SK-N-SH (cell line): Measurements from ENCODE around the gene SHBG.

Experiments
- JUND ChIP-seq: IDR thresholded peaks from 2 replicates; pipeline ENCODE4 v1.4.0; 2012
- MEF2A ChIP-seq: IDR thresholded peaks from 2 replicates; pipeline ENCODE4 v1.4.0; 2012; ENCODE audit warnings: low read depth, borderline replicate concordance
- RCOR1 ChIP-seq: fragments of 150-350 bp; IDR thresholded peaks from 2 replicates; pipeline ENCODE4 v1.6.1; 2017; ENCODE audit warnings: antibody characterized with exemption, low read length
- YY1 ChIP-seq: IDR thresholded peaks from 2 replicates; pipeline ENCODE4 v1.4.0; 2012; ENCODE audit warnings: low read depth, mild to moderate bottlenecking
- TF ChIP-seq, protein P1 (sequence below): fragments of 200-600 bp; sonication (generic); IDR thresholded peaks from 2 replicates; pipeline ENCODE4 v1.6.1; 2017; ENCODE audit warnings: antibody characterized with exemption, mild to moderate bottlenecking, moderate library complexity
- TF ChIP-seq, protein P2 (sequence below): IDR thresholded peaks from 2 replicates; pipeline ENCODE4 v1.6.1; 2012; ENCODE audit warnings: mild to moderate bottlenecking, low read depth, low read length, moderate library complexity
- TF ChIP-seq, protein P3 (sequence below): IDR thresholded peaks from 2 replicates; pipeline ENCODE4; 2012

DNA sequence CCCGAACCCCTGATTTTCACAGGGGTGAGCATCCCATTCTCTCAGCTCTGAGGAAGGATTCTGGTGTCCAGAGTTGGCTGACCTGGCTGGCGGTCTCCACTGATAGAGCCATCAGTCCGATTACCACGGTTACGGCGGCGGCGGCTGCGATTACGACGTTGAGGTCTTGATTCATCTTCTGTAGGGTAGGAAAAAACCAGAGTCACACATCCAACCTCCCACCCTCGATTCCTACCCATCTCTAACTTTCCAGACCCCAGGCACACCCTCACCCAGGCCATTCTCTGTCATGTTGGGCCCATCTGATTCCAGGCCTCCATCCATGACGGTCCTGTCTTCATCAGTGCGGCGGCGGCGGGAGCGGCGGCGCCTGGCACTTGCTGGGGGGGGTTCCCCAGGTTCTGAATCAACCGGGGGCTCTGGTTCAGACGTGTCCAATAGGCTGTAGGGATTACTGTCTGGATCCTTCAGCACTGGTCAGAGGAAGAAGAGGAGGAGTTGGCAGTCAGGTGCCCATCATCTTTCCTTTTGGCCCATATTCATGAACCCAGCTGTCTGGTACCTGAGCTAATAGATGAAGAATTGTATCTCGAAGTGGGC lies 37.4 kb upstream of the SHBG start:
- TF ChIP-seq MEF2A (no peak), YY1 (no peak), RCOR1 (no peak), JUND (no peak)
- TF ChIP-seq, protein P1, sequence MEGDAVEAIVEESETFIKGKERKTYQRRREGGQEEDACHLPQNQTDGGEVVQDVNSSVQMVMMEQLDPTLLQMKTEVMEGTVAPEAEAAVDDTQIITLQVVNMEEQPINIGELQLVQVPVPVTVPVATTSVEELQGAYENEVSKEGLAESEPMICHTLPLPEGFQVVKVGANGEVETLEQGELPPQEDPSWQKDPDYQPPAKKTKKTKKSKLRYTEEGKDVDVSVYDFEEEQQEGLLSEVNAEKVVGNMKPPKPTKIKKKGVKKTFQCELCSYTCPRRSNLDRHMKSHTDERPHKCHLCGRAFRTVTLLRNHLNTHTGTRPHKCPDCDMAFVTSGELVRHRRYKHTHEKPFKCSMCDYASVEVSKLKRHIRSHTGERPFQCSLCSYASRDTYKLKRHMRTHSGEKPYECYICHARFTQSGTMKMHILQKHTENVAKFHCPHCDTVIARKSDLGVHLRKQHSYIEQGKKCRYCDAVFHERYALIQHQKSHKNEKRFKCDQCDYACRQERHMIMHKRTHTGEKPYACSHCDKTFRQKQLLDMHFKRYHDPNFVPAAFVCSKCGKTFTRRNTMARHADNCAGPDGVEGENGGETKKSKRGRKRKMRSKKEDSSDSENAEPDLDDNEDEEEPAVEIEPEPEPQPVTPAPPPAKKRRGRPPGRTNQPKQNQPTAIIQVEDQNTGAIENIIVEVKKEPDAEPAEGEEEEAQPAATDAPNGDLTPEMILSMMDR: no peak
- TF ChIP-seq, protein P2, sequence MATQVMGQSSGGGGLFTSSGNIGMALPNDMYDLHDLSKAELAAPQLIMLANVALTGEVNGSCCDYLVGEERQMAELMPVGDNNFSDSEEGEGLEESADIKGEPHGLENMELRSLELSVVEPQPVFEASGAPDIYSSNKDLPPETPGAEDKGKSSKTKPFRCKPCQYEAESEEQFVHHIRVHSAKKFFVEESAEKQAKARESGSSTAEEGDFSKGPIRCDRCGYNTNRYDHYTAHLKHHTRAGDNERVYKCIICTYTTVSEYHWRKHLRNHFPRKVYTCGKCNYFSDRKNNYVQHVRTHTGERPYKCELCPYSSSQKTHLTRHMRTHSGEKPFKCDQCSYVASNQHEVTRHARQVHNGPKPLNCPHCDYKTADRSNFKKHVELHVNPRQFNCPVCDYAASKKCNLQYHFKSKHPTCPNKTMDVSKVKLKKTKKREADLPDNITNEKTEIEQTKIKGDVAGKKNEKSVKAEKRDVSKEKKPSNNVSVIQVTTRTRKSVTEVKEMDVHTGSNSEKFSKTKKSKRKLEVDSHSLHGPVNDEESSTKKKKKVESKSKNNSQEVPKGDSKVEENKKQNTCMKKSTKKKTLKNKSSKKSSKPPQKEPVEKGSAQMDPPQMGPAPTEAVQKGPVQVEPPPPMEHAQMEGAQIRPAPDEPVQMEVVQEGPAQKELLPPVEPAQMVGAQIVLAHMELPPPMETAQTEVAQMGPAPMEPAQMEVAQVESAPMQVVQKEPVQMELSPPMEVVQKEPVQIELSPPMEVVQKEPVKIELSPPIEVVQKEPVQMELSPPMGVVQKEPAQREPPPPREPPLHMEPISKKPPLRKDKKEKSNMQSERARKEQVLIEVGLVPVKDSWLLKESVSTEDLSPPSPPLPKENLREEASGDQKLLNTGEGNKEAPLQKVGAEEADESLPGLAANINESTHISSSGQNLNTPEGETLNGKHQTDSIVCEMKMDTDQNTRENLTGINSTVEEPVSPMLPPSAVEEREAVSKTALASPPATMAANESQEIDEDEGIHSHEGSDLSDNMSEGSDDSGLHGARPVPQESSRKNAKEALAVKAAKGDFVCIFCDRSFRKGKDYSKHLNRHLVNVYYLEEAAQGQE: no peak
- TF ChIP-seq, protein P3, sequence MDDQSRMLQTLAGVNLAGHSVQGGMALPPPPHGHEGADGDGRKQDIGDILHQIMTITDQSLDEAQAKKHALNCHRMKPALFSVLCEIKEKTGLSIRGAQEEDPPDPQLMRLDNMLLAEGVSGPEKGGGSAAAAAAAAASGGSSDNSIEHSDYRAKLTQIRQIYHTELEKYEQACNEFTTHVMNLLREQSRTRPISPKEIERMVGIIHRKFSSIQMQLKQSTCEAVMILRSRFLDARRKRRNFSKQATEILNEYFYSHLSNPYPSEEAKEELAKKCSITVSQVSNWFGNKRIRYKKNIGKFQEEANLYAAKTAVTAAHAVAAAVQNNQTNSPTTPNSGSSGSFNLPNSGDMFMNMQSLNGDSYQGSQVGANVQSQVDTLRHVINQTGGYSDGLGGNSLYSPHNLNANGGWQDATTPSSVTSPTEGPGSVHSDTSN: no peak
